ENCODE measurements around the gene PERP. TPM values are rescaled to one million over a fixed set of nuclear protein-coding genes. Genes with fewer than 3 reads are reported as not detected.

The PERP gene
- total RNA-seq, 1 experiment from 2014 or later: 348 TPM

DNA sequence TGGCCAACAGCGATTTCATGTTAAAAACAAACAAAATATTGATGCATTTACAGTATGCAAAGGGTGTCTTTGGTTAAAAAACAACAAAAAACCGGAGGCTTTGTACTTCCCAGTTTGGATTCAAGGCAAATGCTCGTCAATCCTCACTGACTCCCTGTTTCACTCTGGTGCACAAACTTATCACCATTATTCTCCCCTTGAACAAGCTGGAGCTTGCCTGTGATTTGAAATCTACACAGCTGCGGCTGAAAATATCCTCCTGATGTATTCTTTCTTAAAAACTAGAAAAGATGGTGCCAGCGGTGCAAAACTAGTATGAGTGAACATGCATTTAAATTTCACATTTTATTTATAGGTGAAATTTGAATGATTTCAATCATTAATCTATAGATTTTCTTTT lies 3.3 kb downstream of the PERP start:
- in situ Hi-C loops (cut with HindIII; ENCODE audit: low pct_unique_long_range_greater_than_20kb, low sequenced_read_pairs) (no loop called here), intact Hi-C loops (cut with micrococcal nuclease; ENCODE audit: unreplicated experiment) (no loop called here)
- no TSS peak for BruUV-seq (replicated peaks)
- Histone ChIP-seq H3K4me3 (ENCODE audit: low read depth in 2 of 2, low read length in 2 of 2) (peak overlapping the region; percentile 87 to 90), H3K36me3 (ENCODE audit: control insufficient read depth, insufficient read depth, low read length) (peaks cover 16% of the 10 kb centered on the region), H3K9me3 (ENCODE audit: control insufficient read depth, insufficient read depth, low read depth, low read length) (peaks cover 1% of the 10 kb centered on the region; the same call in 1 of the 2 replicates), H3K27ac (ENCODE audit: low read length) (peak overlapping the region; percentile 98), H3K4me1 (ENCODE audit: control insufficient read depth, insufficient read depth, low read length) (peaks cover 34% of the 10 kb centered on the region), H3K27me3 (ENCODE audit: control insufficient read depth, insufficient read depth, low read length) (no peaks in the 10 kb centered on the region)
- DNase-seq (ENCODE audit: low read depth, low spot score) (no peak), ATAC-seq (no peak)
- CTCF ChIA-PET: no interaction called here
- TF ChIP-seq, protein P1, sequence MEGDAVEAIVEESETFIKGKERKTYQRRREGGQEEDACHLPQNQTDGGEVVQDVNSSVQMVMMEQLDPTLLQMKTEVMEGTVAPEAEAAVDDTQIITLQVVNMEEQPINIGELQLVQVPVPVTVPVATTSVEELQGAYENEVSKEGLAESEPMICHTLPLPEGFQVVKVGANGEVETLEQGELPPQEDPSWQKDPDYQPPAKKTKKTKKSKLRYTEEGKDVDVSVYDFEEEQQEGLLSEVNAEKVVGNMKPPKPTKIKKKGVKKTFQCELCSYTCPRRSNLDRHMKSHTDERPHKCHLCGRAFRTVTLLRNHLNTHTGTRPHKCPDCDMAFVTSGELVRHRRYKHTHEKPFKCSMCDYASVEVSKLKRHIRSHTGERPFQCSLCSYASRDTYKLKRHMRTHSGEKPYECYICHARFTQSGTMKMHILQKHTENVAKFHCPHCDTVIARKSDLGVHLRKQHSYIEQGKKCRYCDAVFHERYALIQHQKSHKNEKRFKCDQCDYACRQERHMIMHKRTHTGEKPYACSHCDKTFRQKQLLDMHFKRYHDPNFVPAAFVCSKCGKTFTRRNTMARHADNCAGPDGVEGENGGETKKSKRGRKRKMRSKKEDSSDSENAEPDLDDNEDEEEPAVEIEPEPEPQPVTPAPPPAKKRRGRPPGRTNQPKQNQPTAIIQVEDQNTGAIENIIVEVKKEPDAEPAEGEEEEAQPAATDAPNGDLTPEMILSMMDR (IDR thresholded peaks at IDR 0.05): no peak
- TF ChIP-seq POLR2AphosphoS5 (IDR thresholded peaks at IDR 0.05; ENCODE audit: low read depth, low read length) (no peak), SIN3A (IDR thresholded peaks at IDR 0.05; ENCODE audit: borderline replicate concordance, insufficient read depth, low read depth, low read length) (no peak)
- POLR2A ChIA-PET: no interaction called here

DNA sequence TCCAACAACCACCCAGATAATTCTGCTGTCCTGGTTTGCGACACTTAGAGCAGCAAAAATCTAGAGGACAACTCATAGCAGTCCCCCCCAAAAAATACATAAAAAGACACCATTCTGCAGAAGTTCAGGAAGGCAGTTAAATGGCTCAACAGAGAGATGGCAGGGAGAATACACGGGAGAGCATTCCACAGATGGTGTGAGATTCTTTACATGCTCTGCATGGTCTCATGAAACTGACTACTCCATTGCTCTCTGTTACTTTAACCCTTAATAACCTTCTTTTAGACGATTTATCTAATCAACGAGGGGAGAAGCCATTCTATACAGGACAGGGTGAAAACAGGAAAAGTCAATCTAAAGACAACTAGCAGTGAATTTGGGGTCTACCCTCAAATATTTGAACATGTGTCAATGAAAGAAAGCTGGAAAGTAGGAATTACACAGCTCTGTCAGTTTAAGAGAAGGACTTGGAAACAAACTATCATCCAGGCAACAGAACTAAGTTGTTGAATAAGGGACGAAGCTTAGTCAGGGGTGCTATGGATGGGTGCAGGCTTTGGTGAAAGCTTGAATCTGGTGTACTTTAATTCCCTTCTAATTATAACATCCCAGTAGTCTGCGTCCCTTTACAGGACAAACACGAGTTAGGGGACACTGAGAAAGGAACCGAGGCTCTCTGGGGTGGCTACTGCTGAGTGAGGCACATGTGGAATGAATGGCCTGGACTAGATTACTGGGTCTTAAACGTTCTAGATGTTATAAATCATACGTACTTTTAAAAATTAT lies 5.1 kb downstream of the PERP start:
- TF ChIP-seq, protein P1 (IDR thresholded peaks at IDR 0.05): no peak
- TF ChIP-seq, protein P2, sequence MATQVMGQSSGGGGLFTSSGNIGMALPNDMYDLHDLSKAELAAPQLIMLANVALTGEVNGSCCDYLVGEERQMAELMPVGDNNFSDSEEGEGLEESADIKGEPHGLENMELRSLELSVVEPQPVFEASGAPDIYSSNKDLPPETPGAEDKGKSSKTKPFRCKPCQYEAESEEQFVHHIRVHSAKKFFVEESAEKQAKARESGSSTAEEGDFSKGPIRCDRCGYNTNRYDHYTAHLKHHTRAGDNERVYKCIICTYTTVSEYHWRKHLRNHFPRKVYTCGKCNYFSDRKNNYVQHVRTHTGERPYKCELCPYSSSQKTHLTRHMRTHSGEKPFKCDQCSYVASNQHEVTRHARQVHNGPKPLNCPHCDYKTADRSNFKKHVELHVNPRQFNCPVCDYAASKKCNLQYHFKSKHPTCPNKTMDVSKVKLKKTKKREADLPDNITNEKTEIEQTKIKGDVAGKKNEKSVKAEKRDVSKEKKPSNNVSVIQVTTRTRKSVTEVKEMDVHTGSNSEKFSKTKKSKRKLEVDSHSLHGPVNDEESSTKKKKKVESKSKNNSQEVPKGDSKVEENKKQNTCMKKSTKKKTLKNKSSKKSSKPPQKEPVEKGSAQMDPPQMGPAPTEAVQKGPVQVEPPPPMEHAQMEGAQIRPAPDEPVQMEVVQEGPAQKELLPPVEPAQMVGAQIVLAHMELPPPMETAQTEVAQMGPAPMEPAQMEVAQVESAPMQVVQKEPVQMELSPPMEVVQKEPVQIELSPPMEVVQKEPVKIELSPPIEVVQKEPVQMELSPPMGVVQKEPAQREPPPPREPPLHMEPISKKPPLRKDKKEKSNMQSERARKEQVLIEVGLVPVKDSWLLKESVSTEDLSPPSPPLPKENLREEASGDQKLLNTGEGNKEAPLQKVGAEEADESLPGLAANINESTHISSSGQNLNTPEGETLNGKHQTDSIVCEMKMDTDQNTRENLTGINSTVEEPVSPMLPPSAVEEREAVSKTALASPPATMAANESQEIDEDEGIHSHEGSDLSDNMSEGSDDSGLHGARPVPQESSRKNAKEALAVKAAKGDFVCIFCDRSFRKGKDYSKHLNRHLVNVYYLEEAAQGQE (IDR thresholded peaks at IDR 0.05; ENCODE audit: insufficient read depth in 1 of 2, low read depth in 2 of 2, low read length in 1 of 2): no peak
- CTCF ChIA-PET: no interaction called here
- Histone ChIP-seq H3K4me3 (ENCODE audit: low read depth in 2 of 2, low read length in 2 of 2) (no peak overlapping the region), H3K27ac (ENCODE audit: low read length) (peak overlapping the region; percentile 79), H3K9me3 (ENCODE audit: control insufficient read depth, insufficient read depth, low read depth, low read length) (peaks cover 7% of the 10 kb centered on the region; the same call in 1 of the 2 replicates), H3K4me1 (ENCODE audit: control insufficient read depth, insufficient read depth, low read length) (peaks cover 43% of the 10 kb centered on the region), H3K27me3 (ENCODE audit: control insufficient read depth, insufficient read depth, low read length) (no peaks in the 10 kb centered on the region), H3K36me3 (ENCODE audit: control insufficient read depth, insufficient read depth, low read length) (peaks cover 19% of the 10 kb centered on the region)
- DNase-seq (ENCODE audit: low read depth, low spot score) (no peak), ATAC-seq (no peak)
- intact Hi-C loops (cut with micrococcal nuclease; ENCODE audit: unreplicated experiment) (no loop called here), in situ Hi-C loops (cut with HindIII; ENCODE audit: low pct_unique_long_range_greater_than_20kb, low sequenced_read_pairs) (no loop called here)
- no TSS peak for BruUV-seq (replicated peaks)
- POLR2A ChIA-PET: no interaction called here
